Adrenal gland (tissue), 12 donors: ENCODE results near the gene MYO9A. TPM values are rescaled to one million over a fixed set of nuclear protein-coding genes. Genes with fewer than 3 reads are reported as not detected.

Experiments used
- DNase-seq, 7 donors: peaks; one replicate each; pipeline ENCODE4 v3.0.0-alpha.2; 2019 to 2020
- H3K27ac ChIP-seq, 5 donors: fragments of 200-600 bp; sonication (generic) in 4 of 5; 1 replicate in 3 of 5; 2 replicates in 2 of 5; pipeline versions ENCODE4 v1.5.1 to v1.8.0; 2016 to 2020; ENCODE audit warnings: mild to moderate bottlenecking in 1 of 5
- H3K27me3 ChIP-seq: fragments of 200-600 bp; 2 replicates; pipeline ENCODE4 v1.8.0; 2021
- H3K36me3 ChIP-seq, 2 donors: fragments of 200-600 bp; replicated peaks in 1 of 2; 1 replicate in 1 of 2; 2 replicates in 1 of 2; pipeline versions ENCODE4 v1.5.1 to v1.8.0; 2018 to 2022
- H3K4me1 ChIP-seq, 2 donors: fragments of 200-600 bp; replicated peaks in 1 of 2; 1 replicate in 1 of 2; 2 replicates in 1 of 2; pipeline versions ENCODE4 v1.5.1 to v1.8.0; 2018 to 2021
- H3K4me3 ChIP-seq, 4 donors: fragments of 200-600 bp; sonication (generic) in 3 of 4; one replicate each; pipeline ENCODE4 v1.5.1; 2016 to 2018
- H3K9me3 ChIP-seq, 3 donors: fragments of 200-600 bp; sonication (generic) in 1 of 3; replicated peaks in 1 of 3; 1 replicate in 2 of 3; 2 replicates in 1 of 3; pipeline versions ENCODE4 v1.5.1 to v1.8.0; 2016 to 2021
- CTCF ChIP-seq, 6 experiments: fragments of 450-650 bp in 4 of 6; fragments of 200-600 bp in 2 of 6; sonication (generic) in 1 of 6; IDR thresholded peaks; 1 replicate in 5 of 6; 2 replicates in 1 of 6; pipeline versions ENCODE4 v1.5.1 to v1.8.0; 2016 to 2021; ENCODE audit warnings: antibody characterized with exemption in 6 of 6, mild to moderate bottlenecking in 2 of 6, moderate library complexity in 1 of 6
- POLR2A ChIP-seq, 2 donors: fragments of 450-650 bp; IDR thresholded peaks; one replicate each; pipeline ENCODE4 v1.6.1; 2017; ENCODE audit warnings: antibody characterized with exemption in 2 of 2, mild to moderate bottlenecking in 2 of 2, moderate library complexity in 1 of 2
- WGBS, 4 donors: extraction: QIAGEN DNeasy Blood & Tissue Kit in 2 of 4; methylation state at CpG; one replicate each; pipeline versions ENCODE4 v1.1.5 to v1.1.7; 2013 to 2017; 5-methylcytosine and 5-hydroxymethylcytosine counted together
- intact Hi-C, 2 donors: fragments of 100-400 bp; cut with DNase I; formaldehyde crosslinking; loops; one replicate each; pipeline versions ENCODE4 v1.14.1 to v1.15.0; 2022 to 2023
- polyA plus RNA-seq, 3 donors: library from polyadenylated mRNA; stranded (reverse); fragments of 200-250 nt in 2 of 3; fragments of 350-450 nt in 1 of 3; fragmentation: Illumina TruSeq in 1 of 3; extraction: RNeasy Lipid Tissue Mini Kit (QIAGEN cat#74804) in 1 of 3; gene quantifications; one replicate each; pipeline ENCODE4 v1.2.3, GENCODE V29; 2013 to 2014
- total RNA-seq, 9 donors: library from RNA; depleted of rRNA in 4 of 9; stranded (reverse); fragments of >200 nt in 4 of 9; fragments of 120-200 nt in 1 of 9; fragmentation: NEBNext Ultra II Directional in 1 of 9; extraction: Animal tissue kit (Norgen Biotek cat#: 25700) in 1 of 9; gene quantifications; one replicate each; pipeline versions ENCODE4 v1.1.0 to v1.2.4, GENCODE V29; 2013 to 2023
- donor health status: healthy with polysubstance abuse.
- donor health status: Bipolar disorder and iron deficiency.
- donor health status: DM: yes; HTN: yes; CAD: no.
- donor health status: DM: no; HTN: no; CAD: no.
- donor health status: DM: no; HTN: no; CAD: no.
- donor health status: DM: yes; HTN: yes; CAD: no.

MYO9A gene
- total and polyA plus RNA-seq, 12 donors: 3.0 to 34.0 (median 19.8) TPM

DNA sequence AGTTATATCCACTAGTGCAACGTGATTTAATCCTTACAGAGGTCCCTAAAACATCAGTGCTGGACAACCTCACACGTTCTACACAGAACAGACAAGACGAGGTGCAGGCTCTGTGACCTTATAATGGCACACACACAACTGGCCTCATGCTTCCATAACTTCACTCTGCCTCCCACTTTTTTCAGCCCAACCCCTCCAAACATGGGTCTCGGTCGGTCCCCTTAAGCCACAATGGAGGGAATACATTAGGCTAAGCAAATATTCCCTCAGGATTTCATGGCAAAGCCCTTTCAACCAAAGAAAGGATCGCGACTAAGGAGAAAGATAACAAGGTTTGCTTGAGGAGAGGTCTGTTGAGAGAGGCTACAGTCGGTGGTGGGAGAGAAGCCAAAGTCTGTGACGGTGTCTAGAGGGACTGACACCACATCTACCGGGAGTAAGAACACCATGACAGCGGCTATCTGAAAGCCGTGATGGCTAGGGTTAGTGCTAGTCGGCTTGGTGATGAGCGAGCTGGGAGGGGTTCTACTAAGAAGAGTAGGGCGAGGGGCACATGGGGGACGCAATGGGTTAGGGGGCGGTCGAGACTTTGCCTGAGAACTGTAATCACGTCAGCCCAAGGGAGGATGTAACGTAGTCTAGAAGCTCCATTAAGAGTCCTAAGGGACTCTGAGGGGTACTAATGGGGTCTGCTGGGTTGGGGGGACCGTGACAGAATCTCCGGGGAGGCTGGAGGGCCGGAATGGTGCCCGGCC lies 1.0 kb downstream of the MYO9A start:
- Histone ChIP-seq H3K9me3 (no peaks in the 10 kb centered on the region), H3K36me3 (no peaks in the 10 kb centered on the region), H3K4me3 (peak overlapping the region; percentile 86 to 94 (median 90)), H3K4me1 (peaks cover 5 to 19% of the 10 kb centered on the region in 2 donors), H3K27me3 (no peaks in the 10 kb centered on the region), H3K27ac (peak overlapping the region; percentile 92 to 99 (median 96))
- TF ChIP-seq POLR2A (IDR thresholded peaks at IDR 0.05): no peak
- no peak for TF ChIP-seq CTCF (IDR thresholded peaks at IDR 0.05)
- peak; percentile 42 to 78 (median 51) for DNase-seq
- intact Hi-C loops: no loop called here
- WGBS, 4 donors: 1 to 3% (median 2%) methylated on average over 20 to 24 of the region's 24 CpGs

GRCh38 chr15:72113347-72114031 lies 4.5 kb downstream of the MYO9A start:
- no peak overlapping the region for H3K27ac ChIP-seq
- no peaks in the 10 kb centered on the region for H3K36me3 ChIP-seq
- peaks cover 0 to 12% of the 10 kb centered on the region in 2 donors for H3K4me1 ChIP-seq
- H3K27me3 ChIP-seq: no peaks in the 10 kb centered on the region
- no peaks in the 10 kb centered on the region for H3K9me3 ChIP-seq
- intact Hi-C loops: no loop called here
- DNase-seq: no peak
- H3K4me3 ChIP-seq: no peak overlapping the region
- WGBS, 4 donors: 77 to 82% (median 80%) methylated on average over 4 of the region's 4 CpGs
- TF ChIP-seq CTCF (IDR thresholded peaks at IDR 0.05) (no peak), POLR2A (IDR thresholded peaks at IDR 0.05) (no peak)

DNA sequence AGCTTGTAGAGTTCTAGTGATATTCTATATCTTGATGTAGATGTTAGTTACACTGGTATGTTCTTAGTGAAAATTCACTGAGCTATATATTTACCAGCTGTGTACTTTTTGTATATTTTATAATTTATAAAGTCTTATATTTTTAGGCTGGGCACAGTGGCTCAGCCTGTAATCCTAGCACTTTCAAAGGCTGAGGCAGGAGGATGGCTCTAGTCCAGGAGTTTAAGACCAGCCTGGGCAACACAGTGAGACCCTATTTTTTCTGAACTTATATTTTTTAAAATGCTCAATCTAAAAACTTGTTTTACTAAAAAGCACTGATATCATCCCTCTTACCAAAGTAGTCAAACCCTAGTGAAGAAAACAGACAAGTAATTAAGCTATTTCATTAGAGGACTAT lies 5.1 kb downstream of the MYO9A start:
- no peaks in the 10 kb centered on the region for H3K36me3 ChIP-seq
- H3K9me3 ChIP-seq: no peaks in the 10 kb centered on the region
- H3K4me3 ChIP-seq: no peak overlapping the region
- intact Hi-C loops: no loop called here
- no peak overlapping the region for H3K27ac ChIP-seq
- peaks cover 0 to 15% of the 10 kb centered on the region in 2 donors for H3K4me1 ChIP-seq
- no peaks in the 10 kb centered on the region for H3K27me3 ChIP-seq
- no peak for DNase-seq
- TF ChIP-seq CTCF (IDR thresholded peaks at IDR 0.05) (no peak), POLR2A (IDR thresholded peaks at IDR 0.05) (no peak)

GRCh38 chr15:72112116-72112515 lies 5.8 kb downstream of the MYO9A start:
- TF ChIP-seq POLR2A (IDR thresholded peaks at IDR 0.05): no peak
- no peak for TF ChIP-seq CTCF (IDR thresholded peaks at IDR 0.05)
- intact Hi-C loops: no loop called here
- DNase-seq: no peak
- Histone ChIP-seq H3K27me3 (no peaks in the 10 kb centered on the region), H3K4me1 (peaks cover 0 to 22% of the 10 kb centered on the region in 2 donors), H3K27ac (no peak overlapping the region), H3K9me3 (no peaks in the 10 kb centered on the region), H3K36me3 (no peaks in the 10 kb centered on the region), H3K4me3 (no peak overlapping the region)
- WGBS, 4 donors: 74 to 84% (median 77%) methylated on average over 2 of the region's 2 CpGs
